ENCODE data around the gene C3.
A peak's percentile ranks its signal among the peaks of the same experiment; 100 is the strongest.
"Not testable (repeated sequence)": the region's sequence is repeated elsewhere in the genome, so short reads cannot be mapped to it uniquely, and the experiment has no call there.

Gene C3

DNA sequence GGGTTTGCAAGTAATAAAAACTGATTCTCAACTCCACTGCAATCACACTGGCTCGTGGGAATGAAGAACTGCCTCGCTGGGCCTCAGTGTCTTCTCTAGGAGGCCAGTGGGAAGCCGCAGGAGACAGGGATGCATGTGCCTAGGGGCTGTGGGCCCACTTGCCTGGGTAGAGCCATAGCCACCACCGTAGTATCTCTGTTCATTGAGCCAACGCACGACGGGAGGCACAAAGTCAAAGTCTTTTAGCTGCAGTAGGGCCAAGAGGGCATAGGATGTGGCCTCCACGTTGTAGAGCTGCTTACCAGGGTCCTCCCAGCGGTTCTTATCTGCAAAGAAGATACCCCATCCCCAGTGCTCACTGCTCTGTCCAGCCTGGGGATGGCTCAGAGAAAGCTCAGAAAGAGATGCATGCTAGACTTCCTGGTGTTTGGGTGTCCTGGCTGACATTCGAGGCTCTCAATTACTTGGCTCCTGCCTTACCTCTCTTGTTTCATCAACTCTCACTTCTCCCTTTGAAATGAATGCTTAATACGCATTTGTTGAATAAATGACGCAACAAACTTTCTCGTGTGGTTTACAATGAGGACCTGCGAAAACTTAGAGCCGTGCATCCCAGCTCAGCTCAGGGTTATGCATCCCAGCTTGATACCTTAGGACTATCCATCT is 34.4 kb downstream of the C3 start:
- no peak for DNase-seq

DNA sequence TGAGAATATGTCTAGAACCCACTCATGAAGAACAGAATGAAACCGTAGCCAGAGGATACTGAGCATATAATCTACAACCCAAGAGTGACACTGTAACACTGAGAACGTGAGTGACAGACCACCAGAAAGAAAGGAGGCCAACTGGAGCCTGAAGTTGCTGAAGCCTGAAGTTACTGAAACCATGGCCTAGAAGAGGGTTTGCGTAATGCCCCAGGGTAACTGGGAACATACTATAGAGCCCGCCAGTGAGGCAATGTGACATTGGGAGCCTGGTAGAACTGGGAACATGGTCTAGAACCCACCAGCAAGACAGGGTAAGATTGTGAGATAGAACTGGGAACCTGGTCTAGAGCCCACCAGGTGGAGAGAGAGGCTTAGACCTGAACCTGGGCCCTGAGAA is 35.0 kb downstream of the C3 start:
- DNase-seq, result no peak

DNA sequence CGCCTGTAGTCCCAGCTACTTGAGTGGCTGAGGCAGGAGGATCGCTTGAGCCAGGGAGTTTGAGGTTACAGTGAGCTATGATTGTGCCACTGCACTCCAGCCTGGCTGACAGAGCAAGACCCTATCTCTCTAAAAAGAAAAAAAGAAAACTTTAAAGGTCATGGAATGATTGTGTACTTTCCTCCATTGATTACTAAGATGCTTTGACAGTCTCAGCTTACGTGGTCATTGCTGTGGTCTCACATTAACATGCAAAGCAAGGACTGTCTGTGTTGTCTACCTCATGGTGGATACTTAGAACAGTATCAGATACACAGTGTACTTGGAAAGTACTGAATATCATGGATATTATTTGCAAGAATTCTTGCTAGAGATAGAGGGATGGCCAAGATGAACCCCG is 36.5 kb downstream of the C3 start:
- no peak for DNase-seq

DNA sequence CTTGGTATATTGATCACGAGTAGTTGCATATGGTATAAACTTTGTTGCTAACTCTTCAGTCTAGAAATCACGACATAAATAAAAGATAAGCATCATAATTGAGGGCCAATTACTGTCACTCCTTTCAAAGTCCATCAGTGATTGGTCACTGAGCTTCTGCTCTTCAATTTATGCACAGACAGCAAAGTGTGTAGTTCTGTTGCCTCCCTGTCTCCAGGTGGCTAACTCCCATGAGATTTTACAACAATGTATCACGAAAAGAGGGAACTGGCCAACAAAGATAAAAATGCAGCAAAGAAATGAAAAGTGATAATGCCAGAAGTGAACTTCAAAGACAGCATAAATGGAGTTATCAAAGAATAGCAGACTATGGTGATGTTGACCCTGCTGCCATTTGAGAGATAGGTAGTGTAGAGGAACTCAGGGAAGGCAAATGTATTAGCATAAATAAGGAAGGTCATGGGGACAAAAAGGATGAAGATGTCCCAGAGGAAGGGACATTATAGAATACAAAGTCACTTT is 37.8 kb downstream of the C3 start:
- DNase-seq, result no peak

DNA sequence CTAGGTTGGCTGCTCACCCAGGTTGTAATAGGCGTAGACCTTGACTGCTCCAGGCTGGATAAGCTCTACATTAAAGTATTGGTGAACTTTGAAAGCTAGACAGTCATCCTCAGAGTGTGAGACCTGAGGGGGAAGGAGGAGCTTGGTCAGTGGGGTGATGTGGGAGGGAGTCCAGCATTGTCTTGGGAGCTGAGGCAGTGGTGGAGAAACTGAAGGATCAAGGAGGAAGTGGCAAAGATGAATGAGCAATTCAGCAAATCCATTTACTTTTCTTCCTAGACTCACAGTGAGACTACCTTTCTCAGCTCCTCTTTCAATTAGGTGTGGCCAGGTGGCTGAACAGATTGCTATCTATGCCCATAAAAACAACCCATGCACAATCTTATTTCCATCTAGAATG is 40.3 kb downstream of the C3 start:
- no peak for DNase-seq

DNA sequence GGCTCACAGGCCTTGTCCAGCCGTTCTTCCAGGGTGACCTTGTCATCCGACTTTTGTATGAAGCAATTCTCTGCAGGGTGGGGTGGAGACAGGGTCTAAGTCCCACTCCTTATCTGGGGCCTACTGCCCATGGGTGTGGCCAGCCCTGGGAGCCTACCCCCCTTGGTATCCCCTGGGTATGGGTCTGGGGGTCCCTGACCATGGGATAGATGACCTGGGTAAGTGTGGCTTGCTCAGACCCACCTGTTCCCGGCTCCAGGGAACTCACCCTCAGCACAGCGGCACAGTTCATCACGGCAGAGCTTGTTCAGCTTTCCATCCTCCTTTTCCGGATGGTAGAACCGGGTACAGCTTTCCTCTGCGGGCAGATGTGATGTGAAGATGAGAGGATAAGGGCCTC is 41.3 kb downstream of the C3 start:
- no peak for DNase-seq

DNA sequence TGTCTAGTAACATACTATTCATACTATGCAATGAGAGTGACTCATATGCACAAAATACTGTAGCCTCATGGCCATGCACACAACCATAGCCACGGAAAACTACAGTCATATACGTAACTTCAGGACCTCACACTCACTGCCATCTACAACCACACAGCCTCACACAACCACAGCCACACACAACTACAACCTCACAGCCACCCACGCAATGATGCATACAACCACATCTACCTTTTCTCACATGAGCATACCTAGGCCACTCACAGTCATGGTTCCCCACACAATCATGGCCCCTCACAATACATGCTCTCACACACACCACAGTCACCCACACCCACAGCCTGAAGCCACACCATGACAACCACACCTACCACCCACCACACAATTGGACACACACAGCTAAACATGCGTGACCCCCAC is 41.8 kb downstream of the C3 start:
- DNase-seq, result no peak

DNA sequence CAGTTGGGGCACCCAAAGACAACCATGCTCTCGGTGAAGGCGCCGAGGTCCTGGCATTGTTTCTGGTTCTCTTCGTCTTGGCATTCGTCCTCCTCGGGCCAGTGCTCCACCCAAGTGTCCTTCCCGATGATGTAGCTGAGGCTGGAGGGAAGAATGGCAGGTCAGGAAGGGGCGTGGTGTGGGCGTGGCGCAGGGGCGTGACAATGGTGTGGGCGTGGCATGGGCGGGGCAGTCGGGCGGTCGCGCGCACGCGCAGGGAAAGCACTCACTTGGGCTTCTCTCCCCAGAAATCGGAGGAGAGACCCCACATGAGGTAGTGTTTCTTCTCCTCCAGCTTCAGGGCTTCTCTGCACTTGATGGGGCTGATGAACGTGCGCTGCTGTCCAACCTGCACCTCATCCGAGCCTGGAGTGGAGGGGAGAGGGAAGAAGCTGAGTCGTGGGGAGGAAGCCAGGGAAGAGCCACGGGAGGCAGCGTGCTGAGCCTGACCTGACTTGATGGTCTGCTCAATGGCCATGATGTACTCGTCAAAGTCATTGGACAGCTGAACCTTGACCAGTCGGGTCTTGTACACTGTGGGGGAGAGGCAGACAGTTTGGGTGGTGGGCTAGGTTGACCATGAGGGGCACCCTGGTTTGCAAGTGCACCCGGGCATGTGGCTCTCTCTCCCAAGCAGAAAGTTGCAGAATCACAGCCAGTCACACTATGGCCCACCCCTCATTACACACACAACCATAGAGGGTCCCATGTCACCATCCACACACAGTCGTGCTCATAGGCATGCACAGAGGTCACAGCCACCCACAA is 42.4 kb downstream of the C3 start:
- peak; percentile 3 for DNase-seq

DNA sequence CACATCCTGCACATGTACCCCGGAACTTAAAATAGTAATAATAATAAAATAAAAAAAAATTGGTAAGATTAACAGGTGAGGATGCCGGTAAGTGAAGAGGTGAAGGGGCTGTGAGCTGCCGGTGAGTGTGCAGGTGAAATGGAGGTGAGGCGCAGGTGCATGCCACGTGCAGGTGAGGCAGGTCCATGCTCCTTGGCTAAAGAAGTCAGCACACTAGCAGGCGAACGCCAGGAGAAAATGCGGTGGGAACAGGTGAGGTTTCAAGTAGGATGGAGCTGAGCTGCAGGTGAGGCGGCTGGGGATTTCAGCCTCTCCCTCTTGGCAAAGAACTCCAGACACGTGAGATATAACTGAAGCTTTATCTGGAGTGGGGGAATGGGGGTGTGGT is 43.0 kb downstream of the C3 start:
- DNase-seq, result no peak

DNA sequence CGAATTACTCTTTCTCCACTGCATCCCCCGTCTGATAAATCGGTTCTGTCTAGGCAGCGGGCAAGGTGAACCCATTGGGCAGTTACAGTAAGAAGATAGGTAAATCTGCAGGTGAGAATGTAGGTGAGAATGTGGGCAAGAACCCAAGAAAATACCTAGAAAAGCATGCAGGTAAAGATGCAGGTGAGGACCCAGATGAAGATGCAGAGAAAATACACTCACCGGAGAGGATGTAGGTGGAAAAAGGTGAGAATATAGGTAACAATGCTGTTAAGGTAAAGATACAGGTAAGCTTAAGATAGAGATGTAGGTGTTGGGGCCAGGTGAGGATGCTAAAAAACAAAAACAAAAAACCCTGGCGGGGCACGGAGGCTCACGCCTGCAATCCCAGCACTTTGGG is 44.2 kb downstream of the C3 start:
- no peak for DNase-seq

DNA sequence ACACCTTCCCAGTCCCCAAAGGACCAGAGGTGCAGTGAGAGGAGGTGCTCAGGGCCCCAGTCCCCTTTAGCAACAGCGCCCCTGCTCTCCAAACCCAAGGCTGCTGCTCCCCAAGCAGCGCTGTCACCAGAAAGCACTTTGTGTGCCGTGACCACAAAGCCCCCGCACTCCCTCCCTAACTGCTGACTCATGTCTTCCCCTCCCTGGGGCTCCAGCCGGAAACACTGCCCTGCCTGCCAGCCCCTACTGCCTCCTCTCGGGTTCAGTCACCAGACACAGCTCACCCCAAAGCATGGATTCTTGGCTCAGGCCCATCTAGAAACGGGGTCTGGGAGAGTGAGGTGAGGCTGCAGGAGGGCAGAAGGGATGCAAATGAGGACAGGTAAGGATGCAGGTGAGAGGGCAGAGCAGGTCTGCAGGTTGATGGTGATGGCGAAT is 45.6 kb downstream of the C3 start:
- DNase-seq, result no peak

DNA sequence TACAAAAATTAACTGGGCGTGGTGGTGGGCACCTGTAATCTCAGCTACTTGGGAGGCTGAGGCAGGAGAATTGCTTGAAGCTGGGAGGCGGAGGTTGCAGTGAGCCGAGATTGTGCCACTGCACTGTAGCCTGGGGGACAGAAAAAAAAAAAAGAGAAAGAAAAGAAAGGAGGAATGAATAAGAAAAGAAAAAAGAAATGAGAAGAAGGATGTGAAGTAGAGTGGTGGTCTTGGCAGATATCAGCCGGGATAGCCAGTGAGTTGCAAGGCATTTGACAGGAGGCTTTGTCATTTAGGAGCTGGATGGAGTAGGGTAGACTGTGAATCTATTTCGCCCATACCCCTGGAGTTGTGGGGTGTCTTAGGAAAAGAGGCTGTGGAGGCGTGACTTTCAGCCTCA is 46.0 kb downstream of the C3 start:
- not testable (repeated sequence) for DNase-seq

DNA sequence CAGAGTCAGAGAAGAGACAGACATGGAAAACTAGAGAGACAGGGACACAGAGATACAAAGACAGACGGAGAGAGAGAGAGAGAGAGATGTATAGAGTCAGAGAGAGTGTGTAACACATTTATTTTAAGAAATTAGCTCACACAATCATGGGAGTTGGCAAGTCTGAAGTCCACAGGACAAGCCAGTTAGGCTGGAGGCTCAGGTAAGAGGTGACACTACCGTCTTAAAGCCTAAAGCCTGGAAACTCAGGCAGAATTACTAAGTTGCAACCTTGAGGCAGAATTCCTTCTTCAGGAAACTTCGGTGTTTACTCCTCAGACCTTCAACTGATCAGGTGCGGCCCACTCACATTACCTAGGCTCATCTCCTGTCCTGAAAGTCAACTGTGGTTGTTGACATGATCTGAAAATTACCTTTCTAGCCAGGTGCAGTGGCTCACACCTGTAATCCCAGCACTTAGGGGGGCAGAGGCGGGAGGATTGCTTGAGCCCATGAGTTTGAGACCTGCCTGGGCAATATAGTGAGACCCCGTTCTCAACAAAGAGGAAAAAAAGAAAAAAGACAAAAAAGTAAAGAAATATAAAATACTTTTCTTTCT is 47.7 kb downstream of the C3 start:
- DNase-seq, result no peak

DNA sequence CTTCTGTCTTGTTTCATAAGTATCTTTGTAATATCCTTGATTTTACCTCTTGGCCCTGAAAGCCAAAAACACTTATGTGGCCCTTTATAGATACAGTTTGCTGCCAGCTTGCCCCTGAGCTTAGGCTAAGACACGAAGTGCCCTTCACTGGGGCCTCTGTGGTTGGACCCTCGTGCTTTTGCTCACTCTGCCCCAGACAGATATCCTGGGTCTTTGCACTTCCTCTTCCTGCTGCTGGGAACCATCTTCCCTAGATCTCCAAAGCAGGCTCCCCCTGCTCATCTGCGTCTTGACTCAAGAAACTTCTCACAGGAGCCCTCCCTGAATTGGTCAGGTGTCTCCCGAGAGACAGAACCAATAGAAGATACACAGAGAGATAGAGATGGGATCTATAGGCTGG is 48.5 kb downstream of the C3 start:
- DNase-seq, result no peak

DNA sequence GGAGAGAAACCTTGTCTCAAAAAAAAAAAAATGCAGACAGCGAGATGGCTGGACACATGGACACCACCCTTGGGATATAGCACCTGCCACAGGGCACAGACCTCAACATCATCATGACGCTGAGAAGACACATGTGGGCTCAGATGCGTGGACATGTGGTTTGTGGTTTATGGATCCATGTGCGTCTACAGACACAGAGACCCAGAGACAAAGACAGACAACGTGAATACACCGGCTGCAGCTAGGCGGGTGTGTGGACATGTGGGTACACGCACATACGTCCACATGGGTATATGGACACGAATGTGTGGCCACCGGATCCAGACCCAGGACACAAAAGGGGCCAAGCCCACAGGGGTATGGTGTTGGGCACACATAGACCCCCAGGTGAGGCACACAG is 51.8 kb downstream of the C3 start:
- DNase-seq, result no peak

DNA sequence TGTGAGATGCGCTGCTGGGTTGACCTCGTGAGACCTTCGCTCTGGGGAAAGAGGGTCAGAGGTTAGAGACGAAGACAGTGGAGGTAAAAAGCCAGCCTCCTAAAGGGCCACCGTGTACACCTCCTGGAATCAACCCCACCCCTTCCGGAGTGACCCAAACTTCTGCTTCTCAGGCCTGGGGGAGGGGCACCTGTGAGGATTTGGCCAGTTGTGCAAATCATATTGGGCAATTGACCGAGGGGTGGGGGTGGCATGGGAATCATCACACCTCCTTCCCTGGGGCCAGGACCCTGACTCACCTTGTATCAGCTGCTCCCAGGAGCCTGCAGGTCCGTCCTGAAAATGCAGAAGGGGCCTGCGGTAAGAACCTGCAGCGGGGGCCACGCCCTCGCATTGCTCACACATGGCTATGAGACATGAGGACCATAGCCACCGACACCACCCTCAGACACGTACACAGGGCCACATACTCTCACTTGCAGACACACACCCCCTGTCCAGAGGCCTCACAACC is 53.3 kb downstream of the C3 start:
- DNase-seq, result no peak

DNA sequence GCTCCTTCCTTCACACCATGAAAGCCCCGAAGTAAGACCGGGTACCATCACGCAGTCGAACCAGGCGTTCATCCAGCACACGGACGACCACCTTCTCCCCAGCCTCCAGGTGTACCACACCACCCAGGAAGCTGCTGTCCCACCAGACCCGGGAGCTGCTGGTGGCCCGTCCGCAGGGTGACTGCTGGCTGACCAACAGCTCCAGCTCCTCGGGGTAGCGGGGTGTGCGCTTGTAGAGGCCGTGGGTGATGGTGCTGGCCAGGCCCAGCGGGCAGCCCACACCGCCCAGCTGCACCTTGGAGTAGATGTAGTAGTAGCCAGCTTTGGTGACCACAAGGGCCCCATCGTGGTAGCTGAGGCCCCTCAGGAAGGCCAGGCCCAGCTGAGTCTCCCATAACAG is 55.5 kb downstream of the C3 start:
- DNase-seq, result no peak

DNA sequence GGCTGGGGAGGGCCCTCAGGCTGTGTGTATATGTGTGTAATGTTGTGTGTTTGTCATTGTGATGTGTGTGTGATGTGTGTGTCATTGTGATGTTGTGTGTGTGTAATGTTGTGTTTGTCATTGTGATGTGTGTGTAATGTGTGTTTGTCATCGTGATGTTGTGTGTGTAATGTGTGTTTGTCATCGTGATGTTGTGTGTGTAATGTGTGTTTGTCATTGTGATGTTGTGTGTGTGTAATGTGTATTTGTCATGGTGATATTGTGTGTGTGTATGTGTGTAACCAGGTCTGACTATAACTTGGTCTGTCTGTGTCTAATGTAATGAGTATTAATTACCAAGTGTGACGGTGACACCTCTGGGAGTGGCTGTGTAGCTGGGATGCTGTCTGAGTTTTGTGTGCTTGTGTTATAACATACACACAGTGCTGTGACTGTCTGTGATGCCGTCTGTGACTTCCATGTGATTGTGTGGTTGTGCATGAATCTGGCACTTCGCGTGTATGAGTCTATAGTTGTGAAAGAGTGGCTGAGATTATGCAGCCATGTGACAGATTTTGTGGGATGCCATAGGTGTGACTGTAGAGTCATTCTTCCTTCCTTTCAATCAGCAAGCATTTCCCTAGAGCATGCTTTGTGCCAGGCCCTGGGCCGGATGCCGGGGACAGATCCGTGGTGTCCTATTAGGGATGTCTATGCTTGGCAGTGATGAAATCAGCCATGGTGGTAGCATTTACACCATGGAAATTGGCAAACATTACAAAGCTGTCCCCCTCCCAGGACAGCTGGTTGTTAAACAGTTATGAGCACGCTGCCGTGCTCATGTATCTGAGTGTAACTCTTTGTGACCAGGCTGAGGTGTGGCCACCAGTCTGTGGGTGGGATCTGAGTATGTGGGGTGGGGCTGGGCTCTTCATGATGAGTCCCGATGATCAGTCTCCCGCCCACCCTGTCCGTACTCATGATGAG is 56.9 kb downstream of the C3 start:
- DNase-seq, result no peak

DNA sequence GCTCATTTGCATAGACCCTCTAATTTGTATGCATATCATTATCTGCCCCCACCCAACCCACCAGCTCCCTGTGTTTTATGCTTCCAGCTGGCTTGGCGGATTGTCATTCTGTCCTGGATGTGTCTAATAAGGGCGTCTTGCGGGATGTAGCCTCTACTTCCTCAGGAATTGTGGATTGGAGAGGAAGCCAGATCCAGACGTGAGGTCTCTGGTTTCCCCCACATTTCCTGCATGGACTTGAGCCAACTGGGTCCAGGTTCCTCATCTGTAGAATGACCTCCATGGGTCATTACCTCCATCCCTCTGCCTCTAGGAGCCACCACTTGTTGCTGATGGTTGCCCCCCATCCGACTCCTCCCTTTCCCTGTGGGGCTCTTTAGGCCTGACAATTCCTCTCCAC is 57.7 kb downstream of the C3 start:
- DNase-seq, result no peak

DNA sequence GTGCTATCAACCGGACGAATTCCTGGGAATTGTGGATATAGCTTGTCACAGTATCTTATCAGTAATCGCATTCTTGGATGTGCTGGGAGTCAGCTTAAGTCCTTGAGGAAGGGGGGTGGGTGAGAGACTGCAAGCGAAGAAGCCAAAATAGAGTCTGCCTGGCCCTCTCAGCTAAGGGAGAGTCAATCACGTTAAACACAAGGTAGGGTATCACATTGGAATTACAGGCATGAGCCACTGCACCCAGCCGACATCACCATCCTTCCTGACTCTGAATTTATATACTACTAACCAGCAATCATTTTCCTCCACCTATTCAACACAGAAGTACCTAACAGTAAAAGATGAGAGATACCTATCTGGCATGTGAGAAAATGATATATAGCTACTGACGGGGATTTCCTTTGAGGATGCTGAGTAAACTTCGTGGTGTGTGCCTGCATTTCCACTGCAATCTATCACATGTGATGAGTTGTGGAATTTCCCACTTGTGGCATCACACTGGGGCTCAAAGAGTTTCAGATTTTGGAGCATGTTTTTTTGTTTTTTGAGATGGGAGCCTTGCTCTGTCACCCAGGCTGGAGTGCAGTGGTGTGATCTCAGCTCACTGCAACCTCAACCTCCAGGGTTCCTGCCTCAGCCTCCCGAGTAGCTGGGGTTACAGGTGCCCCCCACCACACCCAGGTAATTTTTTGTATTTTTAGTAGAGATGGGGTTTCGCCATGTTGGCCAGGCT is 58.8 kb downstream of the C3 start:
- DNase-seq, result not testable (repeated sequence)

DNA sequence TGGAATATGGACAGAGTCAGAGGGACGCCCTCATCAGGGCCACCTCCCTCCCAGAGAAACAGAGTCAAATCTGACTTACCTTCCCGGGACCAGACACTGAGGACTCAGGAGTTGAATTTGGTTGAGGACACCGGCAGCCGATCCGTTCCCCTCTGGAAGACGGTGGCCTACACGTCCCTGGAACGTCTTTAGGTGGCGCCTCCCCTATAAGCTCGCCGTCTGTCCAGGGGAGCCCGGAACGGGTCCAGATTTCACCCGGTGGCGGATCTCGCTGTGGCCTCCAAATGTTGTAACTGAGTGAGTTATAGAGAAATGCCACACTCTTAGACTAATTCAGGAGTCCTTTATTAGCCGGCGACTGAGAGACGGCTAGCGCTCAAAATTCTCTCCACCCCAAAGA is 59.5 kb downstream of the C3 start:
- DNase-seq, result no peak

DNA sequence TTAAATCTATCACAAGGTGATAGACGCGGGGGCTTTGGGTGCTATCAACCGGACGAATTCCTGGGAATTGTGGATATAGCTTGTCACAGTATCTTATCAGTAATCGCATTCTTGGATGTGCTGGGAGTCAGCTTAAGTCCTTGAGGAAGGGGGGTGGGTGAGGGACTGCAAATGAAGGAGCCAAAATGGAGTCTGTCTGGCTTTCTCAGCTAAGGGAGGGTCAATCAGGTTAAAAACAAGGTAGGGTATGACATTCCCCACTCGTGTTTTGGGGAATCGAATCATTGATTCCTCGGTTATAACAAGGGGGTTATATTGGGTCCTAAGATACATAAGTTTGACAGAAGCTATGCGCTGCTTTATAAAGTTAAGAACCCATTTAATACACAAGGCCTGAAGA is 64.1 kb downstream of the C3 start:
- DNase-seq, result not testable (repeated sequence)
